GM19455 (cell line): ENCODE data around the gene ZMIZ2.
"Not testable (repeated sequence)": the region's sequence is repeated elsewhere in the genome, so short reads cannot be mapped to it uniquely, and the experiment has no call there.

ENCODE experiments used
- ATAC-seq: cut with Tn5 transposase; IDR thresholded peaks from one replicate; pipeline ENCODE4 v1.9.1; 2021; ENCODE audit not compliant: unreplicated experiment

Gene ZMIZ2

DNA sequence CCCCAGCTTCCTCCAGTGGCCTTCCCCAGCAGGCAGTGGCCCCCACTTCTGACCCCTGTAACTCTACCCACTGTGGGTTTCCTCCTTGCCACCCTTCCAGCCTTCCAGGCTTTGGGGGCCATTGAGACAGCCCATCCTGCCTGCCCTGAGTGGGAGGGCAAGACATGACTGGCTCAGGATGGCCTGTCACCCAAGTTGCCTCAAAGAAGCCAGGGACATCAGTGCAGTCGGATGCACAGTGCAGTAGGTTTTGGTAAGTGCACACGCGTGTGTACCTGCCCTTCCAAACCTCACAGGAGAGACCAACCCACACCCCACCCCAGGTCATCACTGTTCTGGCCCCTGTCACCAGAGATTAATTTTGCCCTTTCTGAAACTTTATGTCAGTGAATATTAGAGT lies 22.7 kb downstream of the ZMIZ2 start:
- no peak for ATAC-seq

GRCh38 chr7:44772440-44772839 lies 23.8 kb downstream of the ZMIZ2 start:
- ATAC-seq, result no peak

DNA sequence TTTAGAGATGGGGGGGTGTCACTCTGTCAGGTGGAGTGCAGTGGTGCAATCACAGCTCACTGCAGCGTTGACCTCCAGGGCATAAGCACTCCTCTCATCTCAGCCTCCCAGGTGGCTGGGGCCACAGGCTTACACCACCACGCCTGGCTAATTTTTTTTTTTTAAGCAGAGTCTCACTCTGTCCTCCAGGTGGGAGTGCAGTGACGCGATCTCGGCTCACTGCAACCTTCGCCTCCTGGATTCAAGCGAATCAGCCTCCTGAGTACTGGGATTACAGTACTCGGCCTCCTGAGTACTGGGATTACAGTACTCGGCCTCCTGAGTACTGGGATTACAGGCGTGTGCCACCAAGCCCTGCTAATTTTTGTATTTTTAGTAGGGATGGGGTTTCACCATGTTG lies 24.2 kb downstream of the ZMIZ2 start:
- no peak for ATAC-seq

GRCh38 chr7:44774486-44774885 lies 25.8 kb downstream of the ZMIZ2 start:
- ATAC-seq, result not testable (repeated sequence)

DNA sequence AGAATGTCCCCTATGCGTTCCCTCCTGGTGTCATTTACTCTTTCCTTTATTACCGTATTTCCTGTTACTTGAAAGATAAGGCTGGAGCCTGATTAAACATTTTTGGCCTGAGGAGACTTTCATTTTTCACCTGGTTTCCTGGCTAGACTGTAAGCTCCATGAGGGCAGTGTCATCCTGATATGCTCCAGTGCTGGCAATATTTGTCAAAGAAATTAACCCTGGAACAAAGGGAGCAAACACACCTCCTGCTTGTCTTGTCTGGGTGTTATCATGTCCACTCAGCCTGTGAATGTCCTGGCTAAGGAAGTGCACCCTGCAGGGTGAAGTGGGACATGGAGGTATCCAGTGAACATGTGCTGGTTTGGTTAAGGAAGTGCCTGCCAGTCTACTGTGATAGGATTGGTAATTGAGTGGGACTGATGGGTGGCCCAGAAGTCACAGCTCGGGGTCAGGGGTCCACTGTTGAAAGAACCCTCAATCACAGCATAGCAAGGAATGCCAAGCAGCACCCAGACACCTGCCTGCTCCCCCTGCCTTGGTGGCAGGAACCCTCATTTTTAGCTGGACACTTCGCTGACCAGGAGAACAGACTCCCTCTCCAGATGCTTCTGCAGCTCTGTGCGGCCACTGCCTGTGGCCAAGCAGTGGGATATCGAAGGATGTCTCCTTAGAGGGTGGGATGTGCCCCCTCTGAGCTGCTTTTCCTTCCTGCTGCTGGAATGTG lies 26.9 kb downstream of the ZMIZ2 start:
- ATAC-seq, result no peak

DNA sequence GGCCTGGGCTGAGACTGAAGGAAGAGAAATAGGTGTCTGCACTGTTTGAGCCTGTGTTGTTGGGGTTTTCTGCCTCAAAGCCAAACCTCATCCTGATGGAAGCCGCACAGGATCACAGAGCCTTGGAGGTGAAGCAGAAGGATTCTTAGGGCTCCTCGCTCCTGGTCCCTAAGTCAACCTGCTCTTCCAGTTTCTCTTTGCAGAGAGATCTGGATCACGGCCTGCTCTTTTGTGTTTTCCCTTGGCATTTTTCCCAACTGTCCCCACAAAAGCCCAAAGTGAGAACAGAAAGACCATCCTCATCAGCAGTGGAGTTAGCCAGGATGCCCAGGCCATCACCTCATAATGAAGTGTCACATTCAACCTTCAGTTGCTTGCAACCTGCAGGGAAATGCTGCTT lies 27.6 kb downstream of the ZMIZ2 start:
- no peak for ATAC-seq

GRCh38 chr7:44782460-44782859 lies 33.8 kb downstream of the ZMIZ2 start:
- ATAC-seq, result no peak

DNA sequence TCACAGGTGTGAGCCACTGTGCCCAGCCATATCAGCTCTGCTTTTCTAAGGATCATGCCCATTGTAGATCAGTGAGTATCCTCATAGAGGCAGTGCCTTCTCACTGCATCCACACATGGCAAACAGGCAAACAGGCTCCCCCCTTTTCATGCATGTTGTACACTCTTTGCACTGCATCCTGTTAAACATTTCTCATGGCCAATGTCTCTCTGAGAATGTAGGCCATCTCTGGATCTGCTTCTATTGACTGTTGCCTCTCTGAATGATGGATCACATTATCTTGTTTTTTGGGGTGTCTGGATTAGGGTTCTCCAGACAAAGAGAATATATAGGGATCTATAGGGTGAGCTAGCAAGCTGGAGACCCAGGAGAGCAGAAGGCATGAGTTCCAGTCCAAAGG lies 34.8 kb downstream of the ZMIZ2 start:
- no peak for ATAC-seq

DNA sequence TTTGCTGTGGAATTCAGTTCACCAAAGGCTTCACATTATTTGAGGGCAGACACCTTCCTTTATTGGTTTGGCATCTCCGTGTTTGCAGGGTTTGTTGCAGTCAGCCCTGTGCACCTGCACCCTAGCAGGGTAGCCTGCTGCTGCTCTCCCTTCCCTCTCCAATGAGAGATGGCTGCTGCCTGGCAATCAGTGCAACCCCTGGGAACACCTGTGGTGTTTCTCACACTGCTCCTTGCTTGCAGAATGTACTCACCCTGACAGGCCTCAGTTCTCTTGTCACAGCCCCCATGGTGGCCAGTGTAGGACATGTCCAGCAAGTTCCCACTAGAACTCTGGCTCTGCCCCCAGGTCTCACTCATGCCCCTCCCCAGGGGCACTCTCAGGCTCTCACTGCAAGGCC lies 35.7 kb downstream of the ZMIZ2 start:
- ATAC-seq, result no peak

DNA sequence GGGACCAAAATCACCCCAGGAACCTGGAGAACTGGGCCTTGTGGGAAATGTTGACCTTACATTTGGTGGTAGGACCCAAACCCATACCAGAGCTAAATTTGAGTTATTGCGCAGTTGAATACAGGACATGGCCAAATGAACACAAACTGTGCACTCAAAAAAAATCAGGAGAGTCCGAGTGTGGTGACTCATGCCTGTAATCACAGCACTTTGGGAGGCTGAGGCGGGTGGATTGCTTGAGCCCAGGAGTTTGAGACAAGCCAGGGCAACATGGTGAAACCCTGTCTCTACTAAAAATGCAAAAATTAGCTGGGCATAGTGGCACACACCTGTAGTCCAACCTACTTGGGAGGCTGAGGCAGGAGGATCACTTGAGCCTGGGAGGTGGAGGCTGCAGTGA lies 36.6 kb downstream of the ZMIZ2 start:
- ATAC-seq, result not testable (repeated sequence)

DNA sequence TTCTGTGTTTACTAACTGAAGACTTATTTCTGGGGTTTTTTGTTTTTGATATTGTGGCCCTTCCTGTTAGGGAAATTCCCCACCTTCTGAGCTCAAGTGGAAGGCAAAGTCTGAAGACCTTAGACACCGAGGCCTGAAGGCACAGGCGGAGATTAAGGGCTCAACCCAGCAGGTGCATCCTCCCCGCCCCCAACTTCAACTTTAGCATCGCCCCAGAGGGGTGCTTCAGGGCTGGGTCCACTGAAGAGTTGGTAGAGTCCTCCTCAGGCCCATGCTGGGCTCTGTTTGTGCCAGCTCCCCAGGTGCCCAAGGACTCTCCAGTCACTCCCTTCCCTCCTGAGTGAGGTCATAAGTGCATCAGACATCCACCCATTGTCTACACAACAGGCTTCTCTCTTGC lies 38.4 kb downstream of the ZMIZ2 start:
- ATAC-seq, result no peak

DNA sequence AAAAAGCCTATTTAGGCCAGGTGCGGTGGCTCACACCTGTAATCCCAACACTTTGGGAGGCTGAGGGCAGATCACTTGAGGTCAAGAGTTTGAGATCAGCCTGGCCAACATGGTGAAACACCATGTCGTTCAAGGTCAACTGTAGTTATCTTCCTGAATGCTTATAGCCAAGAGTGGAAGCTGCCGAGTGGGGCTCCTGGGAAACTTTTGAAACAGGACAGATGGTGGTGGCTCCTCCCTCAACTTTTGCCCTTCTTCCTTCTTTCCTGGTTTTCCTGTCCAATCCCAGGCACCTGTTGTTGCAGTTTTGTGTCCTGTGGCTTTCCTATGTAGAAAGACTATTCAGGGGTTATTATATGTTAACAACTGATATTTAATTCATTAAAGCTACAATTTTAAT lies 39.1 kb downstream of the ZMIZ2 start:
- no peak for ATAC-seq

GRCh38 chr7:44789990-44790389 lies 41.3 kb downstream of the ZMIZ2 start:
- no peak for ATAC-seq

- ATAC-seq, result no peak
These were observed 42.9 kb downstream of the ZMIZ2 start for GRCh38 chr7:44791278-44792219.

- ATAC-seq, result no peak
These were observed 45.3 kb downstream of the ZMIZ2 start for GRCh38 chr7:44793919-44794318.

DNA sequence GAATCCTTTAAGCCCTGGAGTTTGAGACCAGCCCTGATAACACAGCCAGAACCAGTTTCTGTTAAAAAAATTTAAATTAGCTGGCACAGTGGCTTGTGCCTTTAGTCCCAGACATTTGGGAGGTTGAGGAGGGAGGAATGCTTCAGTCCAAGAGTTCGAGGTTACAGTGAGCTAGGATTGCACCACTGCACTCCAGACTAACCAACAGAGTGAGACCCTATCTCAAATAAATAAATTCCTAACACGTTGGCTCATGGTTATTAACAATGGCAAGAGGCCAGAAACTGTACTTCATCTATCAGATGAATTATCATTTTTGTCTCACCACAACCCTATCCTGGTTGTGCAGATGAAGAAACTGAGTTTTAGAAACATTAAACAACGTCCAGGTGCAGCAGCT lies 45.7 kb downstream of the ZMIZ2 start:
- ATAC-seq, result no peak

GRCh38 chr7:44796034-44796503 lies 47.4 kb downstream of the ZMIZ2 start:
- peak; percentile 34 for ATAC-seq

DNA sequence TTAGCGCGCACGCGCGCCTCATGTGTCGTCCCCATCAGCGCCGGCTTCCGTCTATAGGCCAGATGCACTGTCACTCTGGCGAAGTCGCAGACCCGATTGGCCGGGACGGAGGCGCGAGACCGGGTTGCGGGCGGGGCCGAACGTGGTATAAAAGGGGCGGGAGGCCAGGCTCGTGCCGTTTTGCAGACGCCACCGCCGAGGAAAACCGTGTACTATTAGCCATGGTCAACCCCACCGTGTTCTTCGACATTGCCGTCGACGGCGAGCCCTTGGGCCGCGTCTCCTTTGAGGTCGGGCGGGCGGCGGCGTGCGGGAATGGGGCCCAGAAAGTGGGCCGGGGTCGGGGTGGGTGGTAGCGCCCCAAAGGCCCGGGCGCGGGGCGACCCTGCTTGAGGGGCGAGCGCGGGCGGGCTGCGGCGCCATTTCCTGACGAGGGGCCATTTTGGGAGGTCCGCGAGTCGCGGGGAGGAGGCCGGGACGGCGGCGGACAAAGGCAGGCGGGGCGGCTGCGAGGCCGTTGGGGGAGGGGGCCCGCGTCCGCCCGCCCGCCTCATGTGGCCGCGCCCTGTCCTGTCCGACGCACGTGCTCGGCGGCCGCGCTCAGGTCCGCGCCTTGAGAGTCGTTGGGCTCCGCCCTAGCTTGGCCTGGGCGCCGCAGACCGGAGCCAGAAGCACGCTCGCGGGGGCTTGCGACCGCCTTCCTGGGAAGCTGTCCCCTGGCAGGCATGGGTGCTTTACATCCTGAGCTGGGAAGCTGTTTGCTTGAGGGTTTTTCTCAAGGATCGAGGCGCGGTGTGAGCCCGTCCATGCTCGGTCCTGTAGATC lies 48.1 kb downstream of the ZMIZ2 start, which contains the start of gene PPIA:
Gene PPIA, plus strand, starts transcription at position 178 of the 825 bp plus-strand sequence. Its CDS starts 44 bp downstream, at position 222.
- ATAC-seq, result peak; percentile 85

DNA sequence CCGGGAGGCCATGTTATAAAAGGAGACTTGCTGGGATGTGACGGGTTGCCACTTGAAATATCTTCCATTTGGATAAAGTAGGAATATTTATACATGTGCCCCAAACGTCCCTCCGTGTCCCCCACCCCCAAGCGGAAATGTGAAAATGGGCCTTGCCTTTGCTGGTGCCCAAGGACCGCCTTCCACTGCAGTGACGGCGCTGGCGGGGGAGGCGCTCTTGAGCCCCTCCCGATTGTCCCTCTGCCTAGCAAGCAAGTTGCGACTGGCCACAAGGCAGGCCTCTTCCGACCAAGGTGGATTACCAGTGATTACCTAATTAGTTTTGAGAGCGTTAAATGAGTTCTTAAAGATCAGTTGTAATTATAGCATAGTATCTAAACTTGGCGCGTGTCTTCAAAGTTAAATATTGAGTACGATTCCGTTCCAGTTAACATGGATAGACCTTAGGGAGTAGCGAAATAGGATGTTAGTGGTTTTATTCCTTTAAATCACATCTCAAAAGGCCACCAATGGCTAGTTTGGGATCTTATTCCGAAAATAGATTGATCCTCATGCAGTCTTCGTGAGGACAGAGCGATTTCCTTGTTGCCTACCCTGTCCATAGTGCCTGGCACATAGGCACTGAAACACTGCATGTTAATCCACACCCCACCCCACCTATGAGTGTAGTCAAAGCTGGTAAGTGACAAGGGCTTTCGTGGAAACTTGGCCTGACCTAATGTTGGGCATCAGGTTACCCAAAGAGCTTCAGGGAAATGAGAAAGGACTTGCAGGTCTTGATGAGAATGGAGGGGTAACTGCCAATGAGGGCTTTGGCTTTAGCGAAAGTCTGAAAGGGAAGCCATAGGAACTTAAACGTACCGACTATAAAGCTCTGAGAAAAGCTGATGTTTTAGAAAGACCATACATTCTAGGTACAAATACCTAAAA lies 48.9 kb downstream of the ZMIZ2 start:
- peak; percentile 48 for ATAC-seq
